K562 (cell line): ENCODE measurements around the gene OXSR1. TPM values are rescaled to one million over a fixed set of nuclear protein-coding genes. Genes with fewer than 3 reads are reported as not detected.

Experiments used
- ARNT ChIP-seq, 2 experiments: fragments of 450-650 bp; IDR thresholded peaks; 2 replicates each; pipeline ENCODE4 v1.6.1; 2016; ENCODE audit warnings: mild to moderate bottlenecking in 1 of 2
- C11orf30 ChIP-seq: fragments of 450-650 bp; IDR thresholded peaks from 2 replicates; pipeline ENCODE4 v1.6.1; 2016; ENCODE audit warnings: low read depth, mild to moderate bottlenecking
- CBX1 ChIP-seq: sonication (generic); IDR thresholded peaks from 2 replicates; pipeline ENCODE4 v1.6.1; 2016; ENCODE audit warnings: antibody characterized with exemption, low read depth, mild to moderate bottlenecking
- CCNT2 ChIP-seq: IDR thresholded peaks from 2 replicates; pipeline ENCODE4 v1.6.1; 2011; ENCODE audit warnings: borderline replicate concordance, low read depth, mild to moderate bottlenecking, moderate library complexity, mixed read lengths, low read length; ENCODE audit not compliant: insufficient read length; ENCODE audit errors: extremely low read depth
- DMBX1 ChIP-seq: fragments of 250-450 bp; sonication (Bioruptor Pico); IDR thresholded peaks from 2 replicates; pipeline ENCODE4 v1.8.0; 2022; ENCODE audit warnings: inconsistent platforms, mild to moderate bottlenecking, moderate library complexity, borderline replicate concordance
- FOS ChIP-seq: IDR thresholded peaks from 3 replicates; pipeline ENCODE4 v1.6.1; 2011; ENCODE audit not compliant: insufficient read length; ENCODE audit errors: extremely low read depth
- HOXB6 ChIP-seq: fragments of 250-450 bp; sonication (Bioruptor Pico); IDR thresholded peaks from 2 replicates; pipeline ENCODE4 v1.5.1; 2022; ENCODE audit warnings: mild to moderate bottlenecking, borderline replicate concordance
- IFI16 ChIP-seq: fragments of 250-450 bp; sonication (Bioruptor Pico); IDR thresholded peaks from 2 replicates; pipeline ENCODE4 v2.1.2; 2022; ENCODE audit warnings: mild to moderate bottlenecking, inconsistent platforms
- ILF3 ChIP-seq: fragments of 450-650 bp; IDR thresholded peaks from 2 replicates; pipeline ENCODE4 v1.6.1; 2018; ENCODE audit warnings: antibody characterized with exemption, mild to moderate bottlenecking, moderate library complexity, borderline replicate concordance
- MAZ ChIP-seq, 2 experiments: fragments of 450-650 bp in 1 of 2; sonication (generic) in 1 of 2; formaldehyde crosslinking; IDR thresholded peaks in 1 of 2; conservative IDR thresholded peaks in 1 of 2; 2 replicates each; pipeline versions ENCODE4 v1.4.0 to v1.5.0; 2020; ENCODE audit warnings: mild to moderate bottlenecking in 1 of 2, missing genetic modification reagents in 1 of 2
- MCM5 ChIP-seq: fragments of 450-650 bp; IDR thresholded peaks from 2 replicates; pipeline ENCODE4 v1.6.1; 2016; ENCODE audit warnings: low read depth
- PPARD ChIP-seq: fragments of 250-450 bp; sonication (Bioruptor Pico); IDR thresholded peaks from 2 replicates; pipeline ENCODE4 v1.8.0; 2022; ENCODE audit warnings: inconsistent platforms, mild to moderate bottlenecking, moderate library complexity
- RBM14 ChIP-seq: fragments of 200-400 bp; formaldehyde crosslinking; IDR thresholded peaks from 2 replicates; pipeline ENCODE4 v1.6.1; 2018; ENCODE audit warnings: low read depth, mild to moderate bottlenecking, low read length, moderate library complexity, borderline replicate concordance; ENCODE audit not compliant: insufficient read depth
- RBM15 ChIP-seq: fragments of 200-400 bp; formaldehyde crosslinking; IDR thresholded peaks from 2 replicates; pipeline ENCODE4 v1.6.1; 2018; ENCODE audit warnings: mild to moderate bottlenecking, low read length, moderate library complexity; ENCODE audit not compliant: insufficient read depth
- RBM22 ChIP-seq: fragments of 200-400 bp; formaldehyde crosslinking; IDR thresholded peaks from 2 replicates; pipeline ENCODE4 v1.6.1; 2018; ENCODE audit warnings: low read length, low read depth; ENCODE audit not compliant: poor library complexity, severe bottlenecking
- RNF2 ChIP-seq: sonication (generic); IDR thresholded peaks from 2 replicates; pipeline ENCODE4 v1.6.1; 2016
- SUPT5H ChIP-seq: fragments of 450-650 bp; IDR thresholded peaks from 2 replicates; pipeline ENCODE4 v1.6.1; 2016
- TFAP4 ChIP-seq: sonication (generic); formaldehyde crosslinking; IDR thresholded peaks from 2 replicates; pipeline ENCODE4 v1.8.0; 2022; ENCODE audit warnings: missing genetic modification reagents, mild to moderate bottlenecking, moderate library complexity, borderline replicate concordance
- WHSC1 ChIP-seq: IDR thresholded peaks from one replicate; pipeline ENCODE4 v1.6.1; 2012; ENCODE audit warnings: low read length, control low read depth, inconsistent platforms
- ZKSCAN8 ChIP-seq: fragments of 200-800 bp; sonication (Bioruptor generic); IDR thresholded peaks from 2 replicates; pipeline ENCODE4 v1.6.1; 2016; ENCODE audit warnings: missing genetic modification characterization, missing compliant biosample characterization
- ZNF133 ChIP-seq: fragments of 250-450 bp; sonication (Bioruptor Pico); IDR thresholded peaks from 2 replicates; pipeline ENCODE4 v1.4.0; 2020; ENCODE audit warnings: mild to moderate bottlenecking
- ZNF518B ChIP-seq: fragments of 250-450 bp; sonication (Bioruptor Pico); IDR thresholded peaks from 2 replicates; pipeline ENCODE4 v1.5.0; 2021; ENCODE audit warnings: mild to moderate bottlenecking, moderate library complexity
- polyA plus RNA-seq, 8 experiments: library from polyadenylated mRNA; depleted of rRNA in 4 of 8; stranded (reverse) in 5 of 8; unstranded in 3 of 8; fragments of >200 nt; fragmentation: Nextera tagmentation in 2 of 8; fragmentation: Illumina TruSeq in 1 of 8; extraction: Ambion mirVana in 2 of 8; extraction: Trizol in 1 of 8; gene quantifications; 2 replicates each; pipeline versions ENCODE4 v1.2.1 to v1.2.3, GENCODE V29; 2011 to 2014; ENCODE audit warnings: inconsistent platforms in 1 of 8, missing spikeins in 1 of 8
- total RNA-seq, 7 experiments: library from RNA; depleted of rRNA in 6 of 7; stranded (reverse); fragments of >200 nt in 6 of 7; fragmentation: Illumina TruSeq in 2 of 7; extraction: Trizol in 2 of 7; gene quantifications; 2 replicates each; pipeline versions ENCODE4 v1.2.1 to v1.2.3, GENCODE V29; 2011 to 2021; ENCODE audit warnings: low replicate concordance in 1 of 7
- TF ChIP-seq, protein P1 (sequence below): IDR thresholded peaks from 2 replicates; pipeline ENCODE4 v1.6.1; 2012; ENCODE audit warnings: low read depth, low read length, improper control_type of control experiment, borderline replicate concordance

Gene OXSR1
- total and polyA plus RNA-seq, 9 of the 15 experiments (the other 6 are each of a cell fraction or from before 2014, with no cell fraction given), result 15.7 to 87.6 (median 48.7) TPM

- TF ChIP-seq ZNF518B (CRISPR knock-in tag) (no peak), RBM14 (0 out of 2 replicates have a peak, but pooled peaks have one; percentile 36), ARNT (IDR thresholded peaks at IDR 0.05) (peak; percentile 82 to 98), DMBX1 (CRISPR knock-in tag) (no peak), MAZ (CRISPR knock-in tag; conservative IDR thresholded peaks at IDR 0.05 in 1 of 2, IDR thresholded peaks at IDR 0.05 in 1 of 2) (peak; percentile 52 to 91; a peak in 3 of 4 replicates), CCNT2 (peak; percentile 71), RNF2 (peak; percentile 86), SUPT5H (peak; percentile 89), ZKSCAN8 (CRISPR knock-in tag) (no peak), MCM5 (no peak), PPARD (CRISPR knock-in tag) (no peak), ILF3 (no peak), IFI16 (CRISPR knock-in tag) (no peak), CBX1 (peak; percentile 74; the same call in 1 of the 2 replicates), TFAP4 (CRISPR knock-in tag) (peak; percentile 79), C11orf30 (peak; percentile 13; the same call in 1 of the 2 replicates), ZNF133 (CRISPR knock-in tag) (no peak), HOXB6 (CRISPR knock-in tag) (0 out of 2 replicates have a peak, but pooled peaks have one; percentile 59), WHSC1 (no peak), RBM22 (no peak), RBM15 (no peak), FOS (peak; percentile 96)
- TF ChIP-seq, protein P1, sequence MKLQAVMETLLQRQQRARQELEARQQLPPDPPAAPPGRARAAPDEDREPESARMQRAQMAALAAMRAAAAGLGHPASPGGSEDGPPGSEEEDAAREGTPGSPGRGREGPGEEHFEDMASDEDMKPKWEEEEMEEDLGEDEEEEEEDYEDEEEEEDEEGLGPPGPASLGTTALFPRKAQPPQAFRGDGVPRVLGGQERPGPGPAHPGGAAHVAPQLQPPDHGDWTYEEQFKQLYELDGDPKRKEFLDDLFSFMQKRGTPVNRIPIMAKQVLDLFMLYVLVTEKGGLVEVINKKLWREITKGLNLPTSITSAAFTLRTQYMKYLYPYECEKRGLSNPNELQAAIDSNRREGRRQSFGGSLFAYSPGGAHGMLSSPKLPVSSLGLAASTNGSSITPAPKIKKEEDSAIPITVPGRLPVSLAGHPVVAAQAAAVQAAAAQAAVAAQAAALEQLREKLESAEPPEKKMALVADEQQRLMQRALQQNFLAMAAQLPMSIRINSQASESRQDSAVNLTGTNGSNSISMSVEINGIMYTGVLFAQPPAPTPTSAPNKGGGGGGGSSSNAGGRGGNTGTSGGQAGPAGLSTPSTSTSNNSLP, result no peak
These were observed at the start of gene OXSR1 (continued) for GRCh38 chr3:38164952-38165721.
